ENCODE results near the gene FOXJ3. TPM values are rescaled to one million over a fixed set of nuclear protein-coding genes. Genes with fewer than 3 reads are reported as not detected.

The FOXJ3 gene
- total RNA-seq, 1 experiment from 2014 or later, result 51.1 TPM

DNA sequence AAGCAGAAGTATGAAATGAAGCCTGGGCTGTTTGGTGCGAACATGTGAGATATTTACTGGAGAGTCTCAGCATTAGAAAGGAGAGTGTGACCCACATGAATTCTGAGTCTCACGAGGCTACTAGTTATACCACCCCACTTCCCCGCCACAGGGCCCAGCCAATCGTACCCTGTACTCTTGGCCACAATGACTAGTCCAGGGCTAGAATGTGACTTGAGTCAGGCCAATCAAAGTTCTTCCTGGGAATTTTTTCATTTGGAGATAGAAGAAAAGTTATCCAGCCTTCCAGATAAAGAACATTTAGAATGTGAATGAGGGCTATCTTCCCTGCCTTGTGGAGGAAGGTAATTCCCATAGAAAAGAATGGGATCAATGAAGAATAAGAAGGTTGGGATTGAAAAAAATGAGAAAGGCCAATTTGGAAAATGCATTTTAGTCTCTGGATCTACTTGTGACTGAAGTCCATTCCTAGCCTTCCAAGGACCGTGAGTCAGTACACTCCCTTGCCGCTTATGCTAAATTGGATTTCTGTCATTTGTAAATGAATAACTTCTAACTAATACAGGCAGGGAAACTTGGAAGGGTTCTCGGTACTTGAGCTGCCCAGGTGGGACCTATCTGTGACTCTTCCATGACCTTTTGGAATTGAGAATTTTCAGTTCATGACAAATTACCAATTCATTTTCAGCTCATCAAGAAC lies 33.2 kb upstream of the FOXJ3 start:
- DNase-seq (ENCODE audit: low read depth, low spot score), result no peak
- Histone ChIP-seq H3K79me2 (ENCODE audit: insufficient read depth, low read length) (no peaks in the 10 kb centered on the region), H3K27me3 (ENCODE audit: insufficient read depth, low read length) (no peaks in the 10 kb centered on the region), H2AFZ (ENCODE audit: low read depth, low read length, poor library complexity, severe bottlenecking) (peak overlapping the region; percentile 15), H3K4me2 (ENCODE audit: low read length) (no peak overlapping the region), H3K9me2 (ENCODE audit: insufficient read depth) (no peaks in the 10 kb centered on the region), H3K4me3 (replicated peaks in 1 of 2; ENCODE audit: low read depth in 1 of 2, low read length in 2 of 2) (no peak overlapping the region), H3K9ac (ENCODE audit: low read length) (no peak overlapping the region), H3K4me1 (ENCODE audit: control insufficient read depth in 1 of 2, insufficient read depth in 2 of 2, low read length in 2 of 2) (peaks cover 3 to 15% of the 10 kb centered on the region in 2 experiments; a peak in 2 of 4 replicates), H4K20me1 (ENCODE audit: insufficient read depth) (no peaks in the 10 kb centered on the region), H3K9me3 (ENCODE audit: control insufficient read depth in 1 of 2, insufficient read depth in 1 of 2, low read depth in 1 of 2, low read length in 2 of 2) (no peaks in the 10 kb centered on the region), H3K36me3 (ENCODE audit: control insufficient read depth in 1 of 2, insufficient read depth in 2 of 2, low read length in 2 of 2) (no peaks in the 10 kb centered on the region), H3K27ac (ENCODE audit: low read depth, low read length) (no peak overlapping the region)
- POLR2A ChIA-PET, result no interaction called here
- no peak for ATAC-seq
- RAD21 ChIA-PET (ENCODE audit: low non-redundant PET in 1 of 2, low total read pairs in 2 of 2, uncharacterized antibody in 2 of 2, unreplicated experiment in 2 of 2), result no interaction called here
- intact Hi-C loops (cut with micrococcal nuclease), result no loop called here
- TF ChIP-seq, protein P1, sequence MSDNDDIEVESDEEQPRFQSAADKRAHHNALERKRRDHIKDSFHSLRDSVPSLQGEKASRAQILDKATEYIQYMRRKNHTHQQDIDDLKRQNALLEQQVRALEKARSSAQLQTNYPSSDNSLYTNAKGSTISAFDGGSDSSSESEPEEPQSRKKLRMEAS (IDR thresholded peaks at IDR 0.05), result no peak
- TF ChIP-seq FOSL1 (IDR thresholded peaks at IDR 0.05; ENCODE audit: low read depth) (no peak), EGR1 (IDR thresholded peaks at IDR 0.05; ENCODE audit: low read depth) (no peak), SP1 (IDR thresholded peaks at IDR 0.05; ENCODE audit: low read depth) (no peak), RAD21 (IDR thresholded peaks at IDR 0.05; ENCODE audit: low read depth) (no peak), TCF7L2 (IDR thresholded peaks at IDR 0.05; ENCODE audit: borderline replicate concordance, extremely low read depth, insufficient read depth, insufficient read length) (no peak), CBX3 (IDR thresholded peaks at IDR 0.05; ENCODE audit: low read depth) (no peak), SIN3A (IDR thresholded peaks at IDR 0.05; ENCODE audit: low read depth) (no peak), ZFX (IDR thresholded peaks at IDR 0.05) (no peak), CEBPB (IDR thresholded peaks at IDR 0.05; ENCODE audit: low read depth) (no peak), POLR2AphosphoS5 (IDR thresholded peaks at IDR 0.05; ENCODE audit: low read depth, low read length) (no peak), EZH2 (IDR thresholded peaks at IDR 0.05) (no peak), SRF (IDR thresholded peaks at IDR 0.05; ENCODE audit: low read depth) (no peak)
- TF ChIP-seq, protein P2, sequence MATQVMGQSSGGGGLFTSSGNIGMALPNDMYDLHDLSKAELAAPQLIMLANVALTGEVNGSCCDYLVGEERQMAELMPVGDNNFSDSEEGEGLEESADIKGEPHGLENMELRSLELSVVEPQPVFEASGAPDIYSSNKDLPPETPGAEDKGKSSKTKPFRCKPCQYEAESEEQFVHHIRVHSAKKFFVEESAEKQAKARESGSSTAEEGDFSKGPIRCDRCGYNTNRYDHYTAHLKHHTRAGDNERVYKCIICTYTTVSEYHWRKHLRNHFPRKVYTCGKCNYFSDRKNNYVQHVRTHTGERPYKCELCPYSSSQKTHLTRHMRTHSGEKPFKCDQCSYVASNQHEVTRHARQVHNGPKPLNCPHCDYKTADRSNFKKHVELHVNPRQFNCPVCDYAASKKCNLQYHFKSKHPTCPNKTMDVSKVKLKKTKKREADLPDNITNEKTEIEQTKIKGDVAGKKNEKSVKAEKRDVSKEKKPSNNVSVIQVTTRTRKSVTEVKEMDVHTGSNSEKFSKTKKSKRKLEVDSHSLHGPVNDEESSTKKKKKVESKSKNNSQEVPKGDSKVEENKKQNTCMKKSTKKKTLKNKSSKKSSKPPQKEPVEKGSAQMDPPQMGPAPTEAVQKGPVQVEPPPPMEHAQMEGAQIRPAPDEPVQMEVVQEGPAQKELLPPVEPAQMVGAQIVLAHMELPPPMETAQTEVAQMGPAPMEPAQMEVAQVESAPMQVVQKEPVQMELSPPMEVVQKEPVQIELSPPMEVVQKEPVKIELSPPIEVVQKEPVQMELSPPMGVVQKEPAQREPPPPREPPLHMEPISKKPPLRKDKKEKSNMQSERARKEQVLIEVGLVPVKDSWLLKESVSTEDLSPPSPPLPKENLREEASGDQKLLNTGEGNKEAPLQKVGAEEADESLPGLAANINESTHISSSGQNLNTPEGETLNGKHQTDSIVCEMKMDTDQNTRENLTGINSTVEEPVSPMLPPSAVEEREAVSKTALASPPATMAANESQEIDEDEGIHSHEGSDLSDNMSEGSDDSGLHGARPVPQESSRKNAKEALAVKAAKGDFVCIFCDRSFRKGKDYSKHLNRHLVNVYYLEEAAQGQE (IDR thresholded peaks at IDR 0.05; ENCODE audit: low read depth), result no peak
- TF ChIP-seq, protein P3, sequence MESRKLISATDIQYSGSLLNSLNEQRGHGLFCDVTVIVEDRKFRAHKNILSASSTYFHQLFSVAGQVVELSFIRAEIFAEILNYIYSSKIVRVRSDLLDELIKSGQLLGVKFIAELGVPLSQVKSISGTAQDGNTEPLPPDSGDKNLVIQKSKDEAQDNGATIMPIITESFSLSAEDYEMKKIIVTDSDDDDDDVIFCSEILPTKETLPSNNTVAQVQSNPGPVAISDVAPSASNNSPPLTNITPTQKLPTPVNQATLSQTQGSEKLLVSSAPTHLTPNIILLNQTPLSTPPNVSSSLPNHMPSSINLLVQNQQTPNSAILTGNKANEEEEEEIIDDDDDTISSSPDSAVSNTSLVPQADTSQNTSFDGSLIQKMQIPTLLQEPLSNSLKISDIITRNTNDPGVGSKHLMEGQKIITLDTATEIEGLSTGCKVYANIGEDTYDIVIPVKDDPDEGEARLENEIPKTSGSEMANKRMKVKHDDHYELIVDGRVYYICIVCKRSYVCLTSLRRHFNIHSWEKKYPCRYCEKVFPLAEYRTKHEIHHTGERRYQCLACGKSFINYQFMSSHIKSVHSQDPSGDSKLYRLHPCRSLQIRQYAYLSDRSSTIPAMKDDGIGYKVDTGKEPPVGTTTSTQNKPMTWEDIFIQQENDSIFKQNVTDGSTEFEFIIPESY (IDR thresholded peaks at IDR 0.05; ENCODE audit: extremely low read depth, insufficient replicate concordance, low read length), result no peak
- TF ChIP-seq, protein P4, sequence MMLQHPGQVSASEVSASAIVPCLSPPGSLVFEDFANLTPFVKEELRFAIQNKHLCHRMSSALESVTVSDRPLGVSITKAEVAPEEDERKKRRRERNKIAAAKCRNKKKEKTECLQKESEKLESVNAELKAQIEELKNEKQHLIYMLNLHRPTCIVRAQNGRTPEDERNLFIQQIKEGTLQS (IDR thresholded peaks at IDR 0.05), result no peak
- TF ChIP-seq, protein P5, sequence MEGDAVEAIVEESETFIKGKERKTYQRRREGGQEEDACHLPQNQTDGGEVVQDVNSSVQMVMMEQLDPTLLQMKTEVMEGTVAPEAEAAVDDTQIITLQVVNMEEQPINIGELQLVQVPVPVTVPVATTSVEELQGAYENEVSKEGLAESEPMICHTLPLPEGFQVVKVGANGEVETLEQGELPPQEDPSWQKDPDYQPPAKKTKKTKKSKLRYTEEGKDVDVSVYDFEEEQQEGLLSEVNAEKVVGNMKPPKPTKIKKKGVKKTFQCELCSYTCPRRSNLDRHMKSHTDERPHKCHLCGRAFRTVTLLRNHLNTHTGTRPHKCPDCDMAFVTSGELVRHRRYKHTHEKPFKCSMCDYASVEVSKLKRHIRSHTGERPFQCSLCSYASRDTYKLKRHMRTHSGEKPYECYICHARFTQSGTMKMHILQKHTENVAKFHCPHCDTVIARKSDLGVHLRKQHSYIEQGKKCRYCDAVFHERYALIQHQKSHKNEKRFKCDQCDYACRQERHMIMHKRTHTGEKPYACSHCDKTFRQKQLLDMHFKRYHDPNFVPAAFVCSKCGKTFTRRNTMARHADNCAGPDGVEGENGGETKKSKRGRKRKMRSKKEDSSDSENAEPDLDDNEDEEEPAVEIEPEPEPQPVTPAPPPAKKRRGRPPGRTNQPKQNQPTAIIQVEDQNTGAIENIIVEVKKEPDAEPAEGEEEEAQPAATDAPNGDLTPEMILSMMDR (IDR thresholded peaks at IDR 0.05 in 2 of 3, conservative IDR thresholded peaks at IDR 0.05 in 1 of 3; ENCODE audit: borderline replicate concordance in 1 of 3, insufficient read depth in 1 of 3, low read depth in 2 of 3, low read length in 2 of 3), result no peak
- BruUV-seq (replicated peaks), result no TSS peak
- CTCF ChIA-PET, result no interaction called here
